ENCODE results near the gene BTBD7. TPM values are rescaled to one million over a fixed set of nuclear protein-coding genes. Genes with fewer than 3 reads are reported as not detected.

BTBD7 gene
- total RNA-seq, 1 experiment from 2014 or later, result 16.8 TPM

- peak; percentile 99 for DNase-seq (ENCODE audit: low read depth)
Measured at GRCh38 chr14:93206793-93207467, 125.9 kb downstream of the BTBD7 start, which contains the start of the genes GON7 and UBR7. Gene GON7 (minus strand): TSS chr14:93207065. CDS start chr14:93207037, 28 bp downstream. Gene UBR7 (plus strand): TSS chr14:93207256. CDS start chr14:93207292, 36 bp downstream.

- DNase-seq (ENCODE audit: low read depth), result no peak
Measured at GRCh38 chr14:93201155-93201704, 131.6 kb downstream of the BTBD7 start.

GRCh38 chr14:93200553-93200952 is 132.3 kb downstream of the BTBD7 start:
- DNase-seq (ENCODE audit: low read depth), result no peak

GRCh38 chr14:93199031-93199430 is 133.8 kb downstream of the BTBD7 start:
- no peak for DNase-seq (ENCODE audit: low read depth)

- no peak for DNase-seq (ENCODE audit: low read depth)
Measured at GRCh38 chr14:93195316-93195999, 137.4 kb downstream of the BTBD7 start.

Other genes with a start within 250 kb of the BTBD7 start
- 37.5 and 57.0 TPM in 2 replicates for gene ITPK1, start 217.1 kb downstream of the BTBD7 start, total RNA-seq (2014; rRNA removed; shearing (Covaris generic))
- gene MOAP1, start 148.1 kb downstream of the BTBD7 start, total RNA-seq (2014; rRNA removed; shearing (Covaris generic)), result 22.9 and 23.0 TPM in 2 replicates
- gene LYSET, start 147.7 kb downstream of the BTBD7 start, total RNA-seq (2014; rRNA removed; shearing (Covaris generic)), result 18.5 and 27.8 TPM in 2 replicates
- gene GON7, start 126.0 kb downstream of the BTBD7 start, total RNA-seq (2014; rRNA removed; shearing (Covaris generic)), result 55.6 and 56.4 TPM in 2 replicates
- 103 and 116 TPM in 2 replicates for gene UBR7, start 125.8 kb downstream of the BTBD7 start, total RNA-seq (2014; rRNA removed; shearing (Covaris generic))
- not detected in 2 replicates for gene COX8C, start 14.1 kb upstream of the BTBD7 start, total RNA-seq (2014; rRNA removed; shearing (Covaris generic))
- gene UNC79, start 97.9 kb upstream of the BTBD7 start, total RNA-seq (2014; rRNA removed; shearing (Covaris generic)), result not detected in 2 replicates